MM.1S (cell line): ENCODE results near the gene PADI4.

ENCODE experiments used
- CTCF ChIP-seq: fragments of 300-600 bp; sonication (generic); IDR thresholded peaks from 2 replicates; pipeline ENCODE4 v1.5.1; 2016; ENCODE audit warnings: antibody characterized with exemption, low read length, mixed read lengths
- EZH2 ChIP-seq: fragments of 300-600 bp; sonication (generic); optimal IDR thresholded peaks from 2 replicates; pipeline ENCODE3; 2017; ENCODE audit warnings: low read depth, mild to moderate bottlenecking, antibody characterized with exemption, low read length, mixed read lengths
- EZH2phosphoT487 ChIP-seq: fragments of 300-600 bp; sonication (generic); IDR thresholded peaks from 2 replicates; pipeline ENCODE4 v1.6.1; 2018; ENCODE audit warnings: antibody characterized with exemption, low read length

- no peak for TF ChIP-seq CTCF
- no peak for TF ChIP-seq EZH2
- no peak for TF ChIP-seq EZH2phosphoT487
These were observed 47.7 kb upstream of the PADI4 start for GRCh38 chr1:17260264-17260663.
